ACC112 (cell line): ENCODE measurements around the gene KHDC4.
"Not testable (repeated sequence)": the region's sequence is repeated elsewhere in the genome, so short reads cannot be mapped to it uniquely, and the experiment has no call there.

Experiments
- H2AFZ ChIP-seq: fragments of 200-600 bp; sonication (generic); one replicate; pipeline ENCODE4 v1.6.0; 2017; ENCODE audit warnings: antibody characterized with exemption, low read length; ENCODE audit not compliant: unreplicated experiment
- H3K27ac ChIP-seq: fragments of 200-600 bp; sonication (generic); 2 replicates; pipeline ENCODE4 v1.5.1; 2014; ENCODE audit warnings: low read depth, mild to moderate bottlenecking, antibody characterized with exemption, low read length, moderate library complexity
- H3K27me3 ChIP-seq: fragments of 200-600 bp; sonication (generic); 2 replicates; pipeline ENCODE4 v1.6.1; 2014; ENCODE audit warnings: mild to moderate bottlenecking, antibody characterized with exemption, low read length, moderate library complexity, mixed read lengths; ENCODE audit not compliant: insufficient read depth
- H3K36me3 ChIP-seq: fragments of 200-600 bp; sonication (generic); 2 replicates; pipeline ENCODE4 v1.6.1; 2016; ENCODE audit warnings: mild to moderate bottlenecking, antibody characterized with exemption, low read length, moderate library complexity, mixed read lengths; ENCODE audit not compliant: insufficient read depth
- H3K4me1 ChIP-seq: fragments of 200-600 bp; sonication (generic); one replicate; pipeline ENCODE4 v1.6.1; 2016; ENCODE audit warnings: low read length, mixed read lengths; ENCODE audit not compliant: insufficient read depth, unreplicated experiment, control insufficient read depth
- H3K4me3 ChIP-seq: fragments of 200-600 bp; sonication (generic); 2 replicates; pipeline ENCODE4 v1.5.1; 2014; ENCODE audit warnings: mild to moderate bottlenecking, low read depth, low read length
- H3K79me2 ChIP-seq: fragments of 200-600 bp; sonication (generic); one replicate; pipeline ENCODE4 v1.6.0; 2016; ENCODE audit warnings: low read length; ENCODE audit not compliant: control insufficient read depth, unreplicated experiment, insufficient read depth

The KHDC4 gene

DNA sequence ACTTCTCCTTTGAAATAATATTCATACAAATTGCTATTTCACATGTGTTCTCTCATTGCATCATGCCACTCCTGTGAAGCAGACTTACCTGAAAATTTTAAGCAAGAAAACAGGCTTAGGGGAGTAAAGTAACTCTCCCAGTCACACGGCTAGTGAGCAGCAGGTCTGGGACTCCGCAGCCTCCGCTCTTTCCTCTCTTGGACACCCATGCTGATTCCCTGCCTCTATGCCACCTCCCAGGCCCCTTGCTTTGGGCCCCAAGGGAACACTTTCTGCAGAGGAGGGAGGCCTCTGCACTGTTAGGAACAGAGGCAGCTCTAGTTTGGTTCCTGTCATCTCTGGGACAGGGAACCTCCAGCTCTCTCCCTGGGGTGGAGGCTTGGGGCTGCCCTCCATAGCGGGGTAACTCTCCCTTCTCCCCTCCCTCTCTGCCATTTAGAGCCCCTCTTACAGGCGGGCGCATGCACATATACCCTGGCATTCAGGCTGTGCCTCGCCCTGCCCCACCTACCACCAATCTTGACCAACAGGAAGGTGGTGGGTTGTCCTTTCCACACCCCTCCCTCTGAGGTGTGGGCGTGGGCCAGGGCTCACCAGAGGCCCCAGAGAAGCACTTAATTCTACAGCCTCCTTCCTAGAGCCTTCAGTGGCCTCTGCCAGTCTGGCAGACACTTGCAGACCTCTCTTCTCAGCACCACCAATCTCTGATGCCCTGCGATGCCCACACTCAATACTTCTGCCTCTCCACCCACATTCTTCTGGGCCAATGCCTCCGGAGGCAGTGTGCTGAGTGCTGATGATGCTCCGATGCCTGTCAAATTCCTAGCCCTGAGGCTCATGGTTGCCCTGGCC is 7.0 kb upstream of the KHDC4 start, which contains the start of gene RXFP4:
Gene RXFP4, plus strand, starts transcription at position 646 of the 852 bp plus-strand sequence. Its CDS starts 72 bp downstream, at position 718.
- H3K79me2 ChIP-seq: no peaks in the 10 kb centered on the region
- peaks cover 3% of the 10 kb centered on the region; the same call in 1 of the 2 replicates for H3K36me3 ChIP-seq
- no peak within 1 kb of the TSS; the same call in 1 of the 2 replicates for H3K4me3 ChIP-seq
- no peak within 1 kb of the TSS for H2AFZ ChIP-seq
- peak within 1 kb of the TSS; percentile 15 for H3K27ac ChIP-seq
- no peaks in the 10 kb centered on the region for H3K27me3 ChIP-seq
- H3K4me1 ChIP-seq: peaks cover 24% of the 10 kb centered on the region

DNA sequence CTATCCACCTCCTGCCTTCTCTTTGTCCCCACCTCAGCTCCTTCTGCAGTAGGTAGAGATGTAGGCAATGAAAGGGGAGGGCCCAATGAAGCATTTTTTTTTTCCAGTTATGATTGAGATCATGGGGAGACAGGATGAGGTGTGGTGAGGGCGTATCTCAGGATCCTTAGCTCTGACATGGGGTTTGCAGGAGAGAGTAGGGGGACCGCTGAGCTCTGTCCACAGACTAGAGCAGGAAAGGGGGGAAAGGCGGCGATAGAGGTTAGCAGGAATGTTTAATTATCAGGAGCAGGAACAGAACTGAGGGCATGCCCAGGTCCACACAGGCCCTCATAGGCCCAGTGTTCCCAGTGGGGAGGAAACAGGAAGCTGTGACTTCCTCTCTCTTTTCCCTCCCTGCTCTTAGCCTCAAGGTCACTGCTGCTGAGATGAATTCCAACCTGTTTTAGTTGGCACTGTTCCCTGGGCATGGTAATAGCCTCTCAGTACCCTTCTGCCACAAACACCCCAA is 6.3 kb upstream of the KHDC4 start:
- Histone ChIP-seq H3K4me1 (peaks cover 24% of the 10 kb centered on the region), H3K79me2 (no peaks in the 10 kb centered on the region), H3K27ac (peak overlapping the region; percentile 15), H3K4me3 (no peak overlapping the region; the same call in 1 of the 2 replicates), H3K36me3 (no peaks in the 10 kb centered on the region), H3K27me3 (no peaks in the 10 kb centered on the region), H2AFZ (no peak overlapping the region)

DNA sequence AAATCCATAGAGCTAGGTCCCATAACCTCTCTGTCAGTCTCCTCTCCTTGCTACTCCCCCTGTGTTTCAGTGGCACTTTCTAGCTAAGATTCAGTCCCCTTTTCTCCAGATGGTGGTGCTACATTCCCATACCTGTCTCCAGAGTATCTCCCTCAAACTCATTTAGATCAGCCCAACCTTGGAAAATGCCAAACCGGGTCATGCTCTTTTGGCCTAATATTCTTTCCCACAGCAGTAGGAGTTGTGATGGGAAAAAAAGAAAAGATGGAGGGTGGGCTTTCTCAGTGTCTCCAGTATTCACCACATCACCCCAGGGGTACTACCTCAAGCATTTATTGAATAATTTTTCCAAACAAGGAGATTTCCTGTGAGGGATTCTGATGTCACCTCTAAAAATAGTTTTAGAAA is 4.0 kb upstream of the KHDC4 start:
- Histone ChIP-seq H3K36me3 (peaks cover 3% of the 10 kb centered on the region; the same call in 1 of the 2 replicates), H3K4me1 (peaks cover 24% of the 10 kb centered on the region), H3K27me3 (no peaks in the 10 kb centered on the region), H3K79me2 (peaks cover 14% of the 10 kb centered on the region), H3K27ac (no peak overlapping the region), H3K4me3 (no peak overlapping the region), H2AFZ (no peak overlapping the region)

DNA sequence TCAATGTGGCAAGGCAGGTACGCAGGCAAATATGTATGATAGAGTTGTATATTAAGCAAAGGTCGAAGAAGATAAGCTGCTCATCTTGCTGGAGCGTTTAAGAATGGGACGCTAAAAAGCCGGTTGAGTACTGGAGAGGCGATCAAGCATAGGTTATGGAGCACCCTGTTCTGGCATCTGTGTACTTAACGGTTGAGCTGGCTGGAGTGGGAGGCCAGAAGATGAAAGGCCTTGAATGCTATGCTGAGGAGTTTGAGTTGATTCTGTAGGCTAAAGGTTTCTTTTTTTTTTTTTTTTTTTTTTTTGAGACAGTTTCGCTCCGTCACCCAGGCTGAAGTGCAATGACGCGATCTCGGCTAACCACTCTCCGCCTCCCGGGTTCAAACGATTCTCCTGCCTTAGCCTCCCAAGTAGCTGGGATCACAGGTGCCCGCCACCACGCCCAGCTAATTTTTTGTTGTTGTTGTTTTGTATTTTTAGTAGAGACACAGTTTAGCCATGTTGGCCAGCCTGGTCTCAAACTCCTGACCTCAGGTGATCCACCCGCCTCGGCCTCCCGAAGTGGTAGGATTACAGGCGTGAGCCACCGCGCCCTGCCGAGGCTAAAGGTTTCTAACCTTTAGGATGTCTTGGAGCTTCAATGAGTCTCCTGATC is 850 bp upstream of the KHDC4 start:
- H3K4me1 ChIP-seq: peaks cover 30% of the 10 kb centered on the region

DNA sequence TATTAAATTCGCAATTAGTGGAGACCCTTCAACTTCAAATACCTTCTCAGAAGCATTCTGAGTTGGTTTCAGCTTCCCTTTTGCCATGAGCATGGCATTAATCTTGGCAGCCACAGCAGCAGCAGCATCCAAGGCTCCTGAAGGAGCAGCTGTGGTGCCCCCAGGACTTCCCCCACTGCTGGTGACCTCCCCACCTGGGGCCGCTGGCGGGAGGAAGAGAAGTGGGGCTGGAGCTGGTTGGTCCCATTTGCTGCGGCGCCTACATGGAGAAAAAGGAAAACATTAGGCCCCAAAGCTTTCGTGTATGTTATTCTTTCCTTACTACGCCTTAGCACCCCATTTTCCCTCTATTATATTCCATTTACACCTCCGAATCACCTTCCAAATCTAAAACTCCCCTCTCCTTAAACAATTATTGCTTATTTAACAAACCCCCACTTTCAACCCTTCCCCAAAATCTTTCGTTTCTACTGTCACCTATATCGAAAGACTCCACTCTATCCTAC is 569 bp downstream of the KHDC4 start:
- Histone ChIP-seq H2AFZ (no peak overlapping the region), H3K4me1 (peaks cover 36% of the 10 kb centered on the region), H3K79me2 (peaks cover 55% of the 10 kb centered on the region), H3K27me3 (no peaks in the 10 kb centered on the region), H3K27ac (peak overlapping the region; percentile 77), H3K4me3 (peak overlapping the region; percentile 92), H3K36me3 (peaks cover 29% of the 10 kb centered on the region)

More for the DNA sequence above, 850 bp upstream of the KHDC4 start:
- peak overlapping the region; percentile 58 for H2AFZ ChIP-seq
- peaks cover 45% of the 10 kb centered on the region for H3K79me2 ChIP-seq
- H3K4me3 ChIP-seq: peak overlapping the region; percentile 92
- no peaks in the 10 kb centered on the region for H3K27me3 ChIP-seq
- H3K27ac ChIP-seq: peak overlapping the region; percentile 77
- H3K36me3 ChIP-seq: peaks cover 20% of the 10 kb centered on the region

DNA sequence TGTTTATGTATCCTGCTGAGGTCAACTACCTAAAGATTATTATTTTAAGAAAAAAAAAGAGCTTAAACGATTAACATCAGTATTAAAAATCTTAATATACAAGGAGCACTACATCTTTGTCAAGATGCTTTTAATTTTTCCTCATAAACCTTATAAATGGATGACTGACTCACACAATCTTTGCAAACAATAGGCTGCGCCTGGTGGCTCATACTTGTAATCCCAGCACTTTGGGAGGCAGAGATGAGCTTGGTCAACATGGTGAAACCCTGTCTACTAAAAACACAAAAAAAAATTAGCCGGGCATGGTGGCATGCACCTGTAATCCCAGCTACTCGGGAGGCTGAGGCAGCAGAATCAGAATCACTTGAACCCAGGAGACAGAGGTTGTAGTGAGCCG is 1.7 kb downstream of the KHDC4 start:
- no peak overlapping the region for H2AFZ ChIP-seq
- no peak overlapping the region for H3K27ac ChIP-seq
- H3K4me1 ChIP-seq: peaks cover 36% of the 10 kb centered on the region
- H3K27me3 ChIP-seq: no peaks in the 10 kb centered on the region
- peak overlapping the region; percentile 92 for H3K4me3 ChIP-seq
- H3K79me2 ChIP-seq: peaks cover 64% of the 10 kb centered on the region
- H3K36me3 ChIP-seq: peaks cover 29% of the 10 kb centered on the region

DNA sequence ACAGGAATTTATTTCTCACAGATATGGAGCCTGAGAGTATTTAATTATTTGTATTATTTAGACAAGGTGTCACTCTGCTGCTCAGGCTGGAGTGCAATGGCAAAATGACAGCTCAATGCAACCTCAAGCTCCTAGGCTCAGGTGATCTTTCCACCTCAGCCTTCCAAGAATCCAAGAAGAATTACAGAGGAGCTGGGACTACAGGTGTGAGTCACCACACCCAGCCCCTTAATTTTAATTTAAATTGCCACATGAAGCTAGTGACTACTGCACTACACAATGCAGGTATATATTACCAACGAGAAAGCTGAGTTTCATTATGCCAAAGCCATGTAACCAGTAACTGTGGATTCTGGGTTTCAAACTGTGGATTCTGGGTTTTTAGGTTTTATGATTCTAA is 2.1 kb downstream of the KHDC4 start:
- Histone ChIP-seq H3K27me3 (no peaks in the 10 kb centered on the region), H3K79me2 (peaks cover 68% of the 10 kb centered on the region), H2AFZ (no peak overlapping the region), H3K36me3 (peaks cover 33% of the 10 kb centered on the region), H3K27ac (no peak overlapping the region), H3K4me1 (peaks cover 36% of the 10 kb centered on the region), H3K4me3 (peak overlapping the region; percentile 92)

DNA sequence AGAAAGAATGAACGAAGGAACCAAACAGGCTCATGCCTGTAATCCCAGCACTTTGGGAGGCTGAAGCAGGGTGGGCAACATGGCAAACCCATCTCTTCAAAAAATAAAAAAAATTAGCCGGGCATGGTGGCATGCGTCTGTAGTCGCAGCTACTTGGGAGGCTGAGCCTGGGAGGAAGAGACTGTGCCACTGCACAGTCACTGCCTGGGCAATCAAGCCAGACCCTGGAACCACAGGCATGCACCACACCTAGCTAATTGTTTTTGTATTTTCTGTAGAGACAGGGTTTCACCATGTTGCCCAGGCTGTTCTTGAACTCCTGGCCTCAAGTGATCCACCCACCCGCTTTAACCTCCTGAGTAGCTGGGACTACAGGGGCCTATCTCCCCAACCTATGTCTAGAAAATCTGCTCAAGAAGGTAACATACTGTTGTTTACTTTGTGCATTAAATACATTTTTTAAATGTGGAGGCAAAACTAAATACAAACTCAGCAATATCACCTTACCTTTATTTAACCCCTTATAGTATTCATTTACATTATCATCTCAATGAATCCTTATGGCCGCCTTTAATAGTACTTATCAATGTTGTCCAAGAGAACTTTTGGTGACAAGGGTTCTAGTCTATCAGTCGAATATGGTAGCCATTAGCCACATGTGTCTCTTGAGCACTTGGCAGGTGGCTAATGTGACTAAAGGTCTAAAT is 2.7 kb downstream of the KHDC4 start:
- H3K4me3 ChIP-seq: peak overlapping the region; percentile 92
- peaks cover 74% of the 10 kb centered on the region for H3K79me2 ChIP-seq
- H3K27me3 ChIP-seq: no peaks in the 10 kb centered on the region
- H2AFZ ChIP-seq: no peak overlapping the region
- no peak overlapping the region for H3K27ac ChIP-seq
- H3K4me1 ChIP-seq: peaks cover 36% of the 10 kb centered on the region
- H3K36me3 ChIP-seq: peaks cover 39% of the 10 kb centered on the region

DNA sequence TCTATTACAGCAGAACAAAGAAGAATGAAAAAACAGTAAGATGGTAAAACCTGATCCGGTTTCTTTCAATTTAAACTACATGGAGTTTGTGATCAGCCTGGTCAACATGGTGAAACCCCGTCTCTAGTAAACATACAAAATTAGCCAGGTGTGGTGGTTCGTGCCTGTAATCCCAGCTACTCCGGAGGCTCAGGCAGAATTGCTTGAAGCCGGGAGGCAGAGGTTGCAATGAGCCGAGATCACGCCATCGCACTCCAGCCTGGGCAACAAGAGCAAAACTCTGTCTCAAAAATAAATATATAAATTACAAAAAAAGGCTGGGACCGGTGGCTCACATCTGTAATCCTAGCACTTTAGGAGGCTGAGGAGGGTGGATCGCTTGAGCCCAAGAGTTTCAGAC is 3.5 kb downstream of the KHDC4 start:
- H3K36me3 ChIP-seq: peaks cover 44% of the 10 kb centered on the region
- peaks cover 36% of the 10 kb centered on the region for H3K4me1 ChIP-seq
- H3K4me3 ChIP-seq: peak overlapping the region; percentile 92
- H2AFZ ChIP-seq, H3K27ac ChIP-seq, H3K27me3 ChIP-seq: not testable (repeated sequence)
- H3K79me2 ChIP-seq: peaks cover 78% of the 10 kb centered on the region

DNA sequence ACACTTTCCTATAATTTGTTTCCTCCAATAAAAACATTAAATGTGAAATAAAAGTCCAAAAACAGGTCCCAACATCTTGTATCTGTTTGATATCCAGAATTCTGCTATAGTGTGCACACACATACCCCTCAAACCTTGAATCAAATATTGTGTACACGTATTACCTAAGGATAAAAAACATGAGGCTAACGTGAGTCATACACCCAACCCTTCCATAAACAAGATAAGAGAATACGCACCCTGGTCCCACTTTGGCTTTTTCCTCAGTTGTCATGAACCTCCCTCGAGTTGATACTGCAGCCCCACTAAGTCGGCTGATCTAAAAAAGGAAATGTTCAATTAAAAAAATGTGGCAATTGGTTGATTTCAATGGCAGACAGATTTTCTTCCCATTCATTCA is 5.2 kb downstream of the KHDC4 start:
- Histone ChIP-seq H3K4me1 (peaks cover 36% of the 10 kb centered on the region), H3K27me3 (no peaks in the 10 kb centered on the region), H3K36me3 (peaks cover 49% of the 10 kb centered on the region), H3K27ac (peak overlapping the region; percentile 3; the same call in 1 of the 2 replicates), H2AFZ (no peak overlapping the region), H3K4me3 (no peak overlapping the region), H3K79me2 (peaks cover 72% of the 10 kb centered on the region)
